ENCODE measurements around the gene PEPD.

PEPD gene

DNA sequence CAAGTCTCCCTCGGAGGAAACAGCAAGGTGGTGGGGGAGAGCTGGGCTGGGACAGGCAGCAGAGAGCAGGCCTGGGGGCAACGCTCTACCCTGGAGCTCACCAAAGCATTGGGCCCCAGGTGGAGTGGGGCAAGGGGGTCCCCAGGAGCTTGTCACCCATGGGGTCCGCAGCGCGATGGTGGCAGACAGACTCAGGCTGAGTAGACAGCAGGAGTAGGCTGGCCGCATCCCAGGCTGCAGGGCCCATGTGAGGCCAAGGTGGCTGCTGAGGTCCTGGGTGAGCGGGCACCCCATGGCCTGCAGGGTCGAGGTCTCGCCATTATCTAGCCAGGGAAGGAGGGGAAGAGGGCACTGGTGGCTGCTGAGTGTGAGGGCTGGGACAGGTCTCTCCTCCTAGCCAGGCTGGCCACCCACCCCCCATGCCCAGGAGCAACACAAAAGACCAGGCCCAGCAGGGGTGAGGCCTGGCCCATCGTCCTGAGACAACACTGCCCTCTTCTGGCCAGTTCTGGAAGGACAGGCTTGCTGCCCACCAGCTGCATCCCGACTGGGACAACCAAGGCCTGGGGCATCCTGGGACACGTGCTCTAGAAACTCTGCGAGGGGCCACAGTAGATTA lies 115.0 kb downstream of the PEPD start:
- H3K36me3 ChIP-seq (ENCODE audit: control insufficient read depth in 1 of 2, insufficient read depth in 2 of 2, low read length in 2 of 2) = peaks cover 0 to 20% of the 10 kb centered on the region in 2 donors
- H3K27me3 ChIP-seq (ENCODE audit: low read depth, low read length) = no peaks in the 10 kb centered on the region
- peaks cover 0 to 20% of the 10 kb centered on the region in 2 donors for H3K4me1 ChIP-seq (ENCODE audit: control insufficient read depth in 1 of 2, insufficient read depth in 2 of 2, low read length in 2 of 2)
- H3K4me3 ChIP-seq (ENCODE audit: low read depth in 1 of 2, low read length in 2 of 2) = no peak overlapping the region
- no peak overlapping the region for H3K27ac ChIP-seq (ENCODE audit: low read length)
- no peaks in the 10 kb centered on the region for H3K9me3 ChIP-seq (ENCODE audit: control insufficient read depth in 1 of 2, low read length in 2 of 2)

DNA sequence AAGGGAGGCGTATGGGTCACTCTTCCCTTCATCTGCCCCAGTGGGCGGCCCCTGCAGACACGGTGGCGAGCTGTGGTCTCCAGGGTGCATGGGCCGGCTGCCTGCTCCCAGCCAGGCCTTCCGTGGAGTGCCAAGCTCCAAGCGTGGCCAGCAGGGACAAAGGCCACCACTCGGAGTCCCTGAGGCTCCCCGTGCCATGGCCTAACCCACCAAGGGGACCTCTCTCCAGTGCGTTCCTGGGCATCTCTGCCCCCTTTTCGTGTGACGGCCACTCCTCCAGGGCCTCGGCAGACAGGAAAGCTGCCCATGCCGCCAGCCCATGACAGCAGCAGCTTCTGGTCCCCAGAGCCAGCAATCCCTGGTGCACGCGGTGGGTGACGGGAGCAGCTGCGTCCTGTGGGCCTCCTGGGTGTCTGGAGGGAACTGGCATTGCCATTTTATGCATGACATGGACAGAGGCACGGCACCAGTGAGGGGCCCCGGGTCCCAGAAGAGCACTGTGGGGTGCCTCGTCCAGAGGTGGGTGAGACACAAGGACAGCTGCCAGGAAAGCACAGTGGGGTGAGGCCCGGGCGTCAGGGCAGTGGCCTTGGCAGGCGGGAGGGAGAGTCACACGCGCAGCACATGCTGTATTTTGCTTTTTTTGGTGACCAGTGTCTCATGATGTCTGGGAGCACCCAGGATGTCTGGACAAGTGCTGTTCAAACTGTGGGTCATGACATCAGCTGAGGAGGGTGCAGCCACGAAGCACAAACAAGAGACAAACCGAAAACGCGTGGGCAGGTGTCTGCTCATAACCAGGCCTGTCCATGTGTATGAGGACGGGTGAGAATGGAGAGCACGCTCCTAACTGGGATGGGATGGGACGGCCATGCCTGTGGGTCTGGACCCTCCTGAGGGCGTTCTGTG lies 115.8 kb downstream of the PEPD start:
- Histone ChIP-seq H3K27ac (ENCODE audit: low read length) (no peak overlapping the region), H3K4me1 (ENCODE audit: control insufficient read depth in 1 of 2, insufficient read depth in 2 of 2, low read length in 2 of 2) (peaks cover 0 to 20% of the 10 kb centered on the region in 2 donors), H3K36me3 (ENCODE audit: control insufficient read depth in 1 of 2, insufficient read depth in 2 of 2, low read length in 2 of 2) (peaks cover 0 to 18% of the 10 kb centered on the region in 2 donors), H3K27me3 (ENCODE audit: low read depth, low read length) (no peaks in the 10 kb centered on the region), H3K4me3 (ENCODE audit: low read depth in 1 of 2, low read length in 2 of 2) (no peak overlapping the region), H3K9me3 (ENCODE audit: control insufficient read depth in 1 of 2, low read length in 2 of 2) (no peaks in the 10 kb centered on the region)

DNA sequence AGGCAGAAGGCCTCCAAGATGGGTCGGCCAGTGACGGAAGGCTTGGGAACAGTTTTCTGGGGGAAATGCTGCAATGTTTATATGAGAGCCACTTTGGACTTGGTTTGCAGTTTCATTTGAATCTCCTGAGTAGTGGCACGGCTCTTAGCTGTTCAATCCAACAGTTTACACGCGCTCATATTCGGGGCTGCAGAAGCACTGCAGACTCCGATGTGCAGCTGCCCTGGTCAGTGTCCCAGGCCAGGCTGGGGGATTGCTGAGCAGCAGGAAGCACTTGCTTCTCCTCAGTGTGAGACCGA lies 116.4 kb downstream of the PEPD start:
- Histone ChIP-seq H3K4me1 (ENCODE audit: control insufficient read depth in 1 of 2, insufficient read depth in 2 of 2, low read length in 2 of 2) (peaks cover 0 to 20% of the 10 kb centered on the region in 2 donors), H3K9me3 (ENCODE audit: control insufficient read depth in 1 of 2, low read length in 2 of 2) (no peaks in the 10 kb centered on the region), H3K36me3 (ENCODE audit: control insufficient read depth in 1 of 2, insufficient read depth in 2 of 2, low read length in 2 of 2) (peaks cover 0 to 12% of the 10 kb centered on the region in 2 donors), H3K27ac (ENCODE audit: low read length) (no peak overlapping the region), H3K27me3 (ENCODE audit: low read depth, low read length) (no peaks in the 10 kb centered on the region), H3K4me3 (ENCODE audit: low read depth in 1 of 2, low read length in 2 of 2) (no peak overlapping the region)

DNA sequence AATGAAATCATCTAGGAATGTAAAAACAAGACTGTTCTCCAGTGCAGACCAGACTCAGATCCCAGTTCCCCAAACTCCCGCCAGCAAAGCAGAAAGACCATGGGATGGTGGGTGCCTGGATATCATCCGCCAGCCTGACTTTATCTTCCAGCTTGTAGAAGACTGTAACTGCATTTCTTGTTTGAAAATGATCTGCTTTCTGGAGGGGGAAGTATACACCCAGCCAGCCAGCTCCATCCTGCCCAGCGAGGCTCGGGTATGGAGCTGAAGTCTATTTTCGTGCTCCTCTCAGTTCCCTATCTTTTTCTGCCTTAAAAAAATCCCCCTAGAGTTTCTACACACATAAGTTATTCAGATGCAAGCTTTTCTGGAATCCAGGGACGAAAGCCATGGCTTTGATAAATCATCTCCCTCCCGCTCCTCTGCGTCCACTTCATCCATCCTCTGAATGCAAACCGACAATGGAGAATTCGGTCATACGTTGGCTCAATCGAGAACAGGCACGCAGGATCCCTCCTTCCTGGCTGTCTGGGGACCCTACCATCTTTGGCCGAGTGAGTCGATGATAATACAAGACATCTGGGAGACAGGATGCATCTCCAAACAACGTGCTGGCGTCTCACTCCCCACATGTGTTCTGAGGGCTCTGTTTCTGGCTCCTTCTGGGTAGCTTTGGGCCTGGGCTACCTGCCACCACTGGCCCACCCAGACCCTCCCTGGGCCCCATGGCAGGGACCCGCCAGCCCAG lies 116.9 kb downstream of the PEPD start:
- H3K4me3 ChIP-seq (ENCODE audit: low read depth in 1 of 2, low read length in 2 of 2) = no peak overlapping the region
- H3K36me3 ChIP-seq (ENCODE audit: control insufficient read depth in 1 of 2, insufficient read depth in 2 of 2, low read length in 2 of 2) = peaks cover 0 to 7% of the 10 kb centered on the region in 2 donors
- no peak overlapping the region for H3K27ac ChIP-seq (ENCODE audit: low read length)
- no peaks in the 10 kb centered on the region for H3K9me3 ChIP-seq (ENCODE audit: control insufficient read depth in 1 of 2, low read length in 2 of 2)
- H3K4me1 ChIP-seq (ENCODE audit: control insufficient read depth in 1 of 2, insufficient read depth in 2 of 2, low read length in 2 of 2) = peaks cover 0 to 20% of the 10 kb centered on the region in 2 donors
- H3K27me3 ChIP-seq (ENCODE audit: low read depth, low read length) = no peaks in the 10 kb centered on the region

DNA sequence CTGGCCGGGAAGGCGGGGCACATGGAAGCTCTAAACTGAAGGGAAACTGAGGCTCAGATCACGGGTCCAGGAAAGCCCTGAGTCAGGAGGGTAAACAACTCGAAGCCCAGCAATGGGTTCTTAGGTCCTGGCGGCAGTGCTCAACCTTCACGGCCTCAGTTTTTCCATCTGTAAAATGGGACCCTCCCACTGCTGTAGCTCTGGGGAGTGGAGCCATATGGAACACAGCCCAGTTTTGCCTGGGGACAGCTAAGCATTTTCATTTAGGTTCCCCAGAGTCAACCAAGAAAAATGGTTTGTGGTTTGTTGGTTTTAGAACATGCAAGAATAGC lies 117.7 kb downstream of the PEPD start:
- no peaks in the 10 kb centered on the region for H3K9me3 ChIP-seq (ENCODE audit: control insufficient read depth in 1 of 2, low read length in 2 of 2)
- H3K4me1 ChIP-seq (ENCODE audit: control insufficient read depth in 1 of 2, insufficient read depth in 2 of 2, low read length in 2 of 2) = peaks cover 0 to 20% of the 10 kb centered on the region in 2 donors

DNA sequence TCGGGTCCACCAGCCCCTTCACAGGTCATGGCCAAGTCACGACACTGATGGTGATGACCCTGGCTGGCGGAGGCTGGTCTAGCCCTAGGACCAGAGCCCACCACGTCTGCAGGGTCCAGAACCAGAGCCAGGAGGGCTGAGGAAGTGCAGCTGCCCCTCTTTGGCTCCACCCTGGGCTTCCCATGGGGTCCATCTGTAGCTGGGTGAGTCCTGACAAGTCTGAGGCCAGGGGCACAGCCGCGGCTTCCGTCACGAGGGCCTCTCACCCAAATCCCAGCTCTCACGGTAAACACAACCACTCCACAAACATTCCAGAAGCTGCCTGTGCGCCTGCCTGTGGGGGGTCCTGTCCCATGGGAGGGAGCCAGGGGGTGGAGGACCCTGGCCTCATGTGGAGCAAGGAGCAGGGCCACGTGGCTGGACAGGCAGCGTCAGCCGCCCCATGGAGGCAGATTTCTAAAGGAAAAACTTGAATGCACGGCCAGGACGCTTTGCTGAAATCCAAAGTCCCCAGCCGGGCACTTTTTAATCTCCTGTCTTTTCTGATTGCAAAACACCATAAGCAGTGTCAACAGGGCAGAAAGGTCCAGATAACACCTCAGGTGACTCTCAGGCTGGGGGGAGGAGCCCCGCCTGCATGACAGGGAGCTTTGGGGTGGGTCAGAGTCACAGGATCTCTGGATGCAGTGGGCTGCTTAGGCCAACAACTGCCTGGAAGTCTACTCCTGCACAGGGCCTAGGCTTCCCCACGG lies 118.2 kb downstream of the PEPD start:
- no peaks in the 10 kb centered on the region for H3K9me3 ChIP-seq (ENCODE audit: control insufficient read depth in 1 of 2, low read length in 2 of 2)
- peaks cover 0 to 20% of the 10 kb centered on the region in 2 donors for H3K4me1 ChIP-seq (ENCODE audit: control insufficient read depth in 1 of 2, insufficient read depth in 2 of 2, low read length in 2 of 2)
- H3K4me3 ChIP-seq (ENCODE audit: low read depth in 1 of 2, low read length in 2 of 2) = no peak overlapping the region
- no peak overlapping the region for H3K27ac ChIP-seq (ENCODE audit: low read length)
- H3K36me3 ChIP-seq (ENCODE audit: control insufficient read depth in 1 of 2, insufficient read depth in 2 of 2, low read length in 2 of 2) = peaks cover 0 to 6% of the 10 kb centered on the region in 2 donors
- no peaks in the 10 kb centered on the region for H3K27me3 ChIP-seq (ENCODE audit: low read depth, low read length)

More for the DNA sequence above, 117.7 kb downstream of the PEPD start:
- H3K27me3 ChIP-seq (ENCODE audit: low read depth, low read length) = no peaks in the 10 kb centered on the region
- peaks cover 0 to 6% of the 10 kb centered on the region in 2 donors for H3K36me3 ChIP-seq (ENCODE audit: control insufficient read depth in 1 of 2, insufficient read depth in 2 of 2, low read length in 2 of 2)
- no peak overlapping the region for H3K4me3 ChIP-seq (ENCODE audit: low read depth in 1 of 2, low read length in 2 of 2)
- H3K27ac ChIP-seq (ENCODE audit: low read length) = no peak overlapping the region

- Histone ChIP-seq H3K4me1 (ENCODE audit: control insufficient read depth in 1 of 2, insufficient read depth in 2 of 2, low read length in 2 of 2) (peaks cover 0 to 20% of the 10 kb centered on the region in 2 donors), H3K27ac (ENCODE audit: low read length) (no peak overlapping the region), H3K36me3 (ENCODE audit: control insufficient read depth in 1 of 2, insufficient read depth in 2 of 2, low read length in 2 of 2) (peaks cover 0 to 6% of the 10 kb centered on the region in 2 donors), H3K27me3 (ENCODE audit: low read depth, low read length) (no peaks in the 10 kb centered on the region), H3K4me3 (ENCODE audit: low read depth in 1 of 2, low read length in 2 of 2) (no peak overlapping the region), H3K9me3 (ENCODE audit: control insufficient read depth in 1 of 2, low read length in 2 of 2) (no peaks in the 10 kb centered on the region)
Measured at GRCh38 chr19:33402421-33403220, 119.0 kb downstream of the PEPD start.

DNA sequence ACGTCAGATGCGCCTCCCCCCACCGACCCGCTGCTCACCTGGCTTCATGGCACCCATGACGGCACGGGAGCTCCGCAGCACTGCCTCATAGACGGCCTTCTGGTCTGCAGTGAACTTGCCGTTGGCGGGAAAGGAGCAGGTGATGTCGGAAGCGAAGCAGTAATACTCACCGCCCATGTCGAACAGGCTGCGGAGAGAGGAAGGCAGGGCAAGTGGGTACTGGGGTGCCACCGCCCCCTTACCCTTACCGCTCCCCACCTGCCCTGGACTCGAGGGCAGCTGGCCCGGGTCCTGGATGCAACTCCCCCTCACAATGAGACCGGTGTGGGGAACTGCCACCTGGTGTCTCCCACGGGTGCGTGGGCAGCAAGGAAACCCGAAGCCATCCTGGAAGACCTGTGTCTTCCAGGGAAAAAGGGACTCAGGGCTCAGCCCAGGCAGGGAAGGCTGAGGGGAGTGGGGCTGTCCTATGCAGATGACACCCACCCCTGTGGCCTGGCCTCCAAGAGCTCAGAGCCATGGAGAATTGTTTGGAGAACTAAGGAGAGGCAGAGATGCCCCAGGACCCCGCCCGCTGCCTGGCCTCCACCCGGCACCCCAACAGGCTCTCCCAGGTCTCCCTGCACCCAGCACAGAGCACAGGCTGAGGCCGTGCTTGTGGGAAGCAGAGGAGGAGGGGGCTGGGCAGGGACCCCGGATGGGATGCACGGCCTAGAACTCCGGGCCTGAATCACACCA lies 119.7 kb downstream of the PEPD start:
- H3K36me3 ChIP-seq (ENCODE audit: control insufficient read depth in 1 of 2, insufficient read depth in 2 of 2, low read length in 2 of 2) = peaks cover 0 to 6% of the 10 kb centered on the region in 2 donors
- H3K27me3 ChIP-seq (ENCODE audit: low read depth, low read length) = no peaks in the 10 kb centered on the region
- peaks cover 0 to 20% of the 10 kb centered on the region in 2 donors for H3K4me1 ChIP-seq (ENCODE audit: control insufficient read depth in 1 of 2, insufficient read depth in 2 of 2, low read length in 2 of 2)
- no peak overlapping the region for H3K4me3 ChIP-seq (ENCODE audit: low read depth in 1 of 2, low read length in 2 of 2)
- H3K27ac ChIP-seq (ENCODE audit: low read length) = no peak overlapping the region
- no peaks in the 10 kb centered on the region for H3K9me3 ChIP-seq (ENCODE audit: control insufficient read depth in 1 of 2, low read length in 2 of 2)

DNA sequence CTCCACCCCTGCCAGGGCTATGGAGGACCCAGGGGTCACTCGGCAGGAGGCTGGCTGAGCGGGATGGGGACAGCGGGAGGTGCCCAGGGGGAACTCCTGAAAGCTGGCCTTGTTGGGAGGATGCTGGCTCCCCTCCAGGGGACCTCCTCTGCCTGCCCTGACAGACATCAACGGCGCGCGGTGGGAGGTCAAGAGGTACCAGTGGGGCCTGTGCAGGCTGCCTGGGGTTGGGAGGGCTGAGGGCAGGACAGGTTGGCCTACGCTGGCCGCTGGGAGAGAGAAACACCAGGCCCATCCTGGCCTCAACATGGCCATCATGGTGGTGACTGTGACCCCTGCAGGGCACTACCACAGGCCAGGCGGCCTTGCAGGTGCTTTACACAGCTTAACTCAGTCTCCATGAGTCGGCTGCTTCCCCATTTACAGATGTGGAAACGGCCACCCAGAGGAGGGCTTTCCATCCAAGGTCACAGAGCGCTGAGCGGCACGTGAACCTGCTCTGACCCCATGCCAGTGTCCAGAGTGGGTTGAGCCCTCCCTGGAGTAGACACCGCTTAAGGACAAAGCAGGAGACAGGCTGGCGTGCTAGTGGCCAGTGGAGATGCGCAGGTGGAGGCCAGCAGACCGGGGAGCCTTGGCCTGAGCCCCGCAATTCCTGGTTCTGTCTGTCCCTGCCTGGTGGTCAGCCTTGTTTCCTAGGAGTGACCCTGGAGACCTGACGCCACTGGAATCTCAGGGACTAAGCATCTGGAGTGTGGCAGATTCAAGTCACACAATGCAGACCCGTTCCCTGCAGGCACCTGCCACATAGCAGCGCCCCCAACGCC lies 120.5 kb downstream of the PEPD start:
- no peak overlapping the region for H3K4me3 ChIP-seq (ENCODE audit: low read depth in 1 of 2, low read length in 2 of 2)
- H3K4me1 ChIP-seq (ENCODE audit: control insufficient read depth in 1 of 2, insufficient read depth in 2 of 2, low read length in 2 of 2) = peaks cover 0 to 16% of the 10 kb centered on the region in 2 donors
- no peaks in the 10 kb centered on the region for H3K9me3 ChIP-seq (ENCODE audit: control insufficient read depth in 1 of 2, low read length in 2 of 2)
- H3K27me3 ChIP-seq (ENCODE audit: low read depth, low read length) = no peaks in the 10 kb centered on the region
- no peak overlapping the region for H3K27ac ChIP-seq (ENCODE audit: low read length)
- H3K36me3 ChIP-seq (ENCODE audit: control insufficient read depth in 1 of 2, insufficient read depth in 2 of 2, low read length in 2 of 2) = peaks cover 0 to 6% of the 10 kb centered on the region in 2 donors
